ENCODE measurements around the gene PDXDC1. TPM values are rescaled to one million over a fixed set of nuclear protein-coding genes. Genes with fewer than 3 reads are reported as not detected.
"Not testable (repeated sequence)": the region's sequence is repeated elsewhere in the genome, so short reads cannot be mapped to it uniquely, and the experiment has no call there.

PDXDC1 gene
- total and polyA plus RNA-seq, 9 of the 15 experiments (the other 6 are each of a cell fraction or from before 2014, with no cell fraction given) = 5.1 to 95.4 (median 45.8) TPM

DNA sequence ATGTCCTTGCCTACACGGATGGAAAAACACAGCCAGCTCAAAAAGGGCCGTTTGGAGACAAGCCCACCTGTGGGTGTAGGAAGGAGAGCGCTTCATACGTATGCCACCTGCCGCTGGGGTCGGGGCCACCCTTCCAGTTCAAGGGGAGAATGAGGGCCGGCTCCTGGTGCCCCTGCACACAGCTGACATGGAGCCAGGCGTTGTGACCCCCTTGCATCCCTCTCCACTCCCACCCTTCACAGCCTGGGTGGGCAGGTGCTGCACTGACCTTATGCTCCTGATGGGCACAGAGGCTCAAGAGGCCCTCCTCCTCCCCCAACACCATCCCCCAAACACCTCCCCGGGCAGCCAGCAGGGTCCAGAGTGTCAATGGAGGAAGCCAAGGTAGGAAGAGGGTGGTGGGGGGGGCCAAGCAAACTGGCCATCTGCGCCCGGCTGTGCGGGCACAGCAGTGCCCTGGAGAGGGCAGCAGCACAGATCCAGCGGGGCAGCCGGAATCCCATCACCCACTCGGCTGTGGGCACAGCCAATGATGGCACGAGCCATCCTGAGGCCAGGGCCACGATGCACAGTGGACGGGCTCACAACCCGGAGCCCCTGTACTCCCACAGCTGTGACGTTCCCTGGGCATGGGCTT, 170.1 kb downstream of the PDXDC1 start:
- H3K27me3 ChIP-seq (ENCODE audit: control insufficient read depth in 2 of 2, insufficient read depth in 2 of 2, low read length in 2 of 2); H3K36me3 ChIP-seq (ENCODE audit: control insufficient read depth, insufficient read depth, low read length); DNase-seq (ENCODE audit: extremely low read depth in 1 of 4, low spot score in 3 of 4); FAIRE-seq; POLR2A ChIA-PET; H2AFZ ChIP-seq (ENCODE audit: low read depth, low read length); H3K27ac ChIP-seq (ENCODE audit: extremely low read depth, low read depth, low read length); H3K4me2 ChIP-seq (ENCODE audit: insufficient read depth, low read length); CTCF ChIA-PET (ENCODE audit: low intra/inter-chr PET ratio); ATAC-seq; H3K9me3 ChIP-seq (replicated peaks; ENCODE audit: control insufficient read depth, insufficient read depth, low read depth, low read length); BruUV-seq (replicated peaks); in situ Hi-C loops (cut with MboI); intact Hi-C loops (cut with micrococcal nuclease); H4K20me1 ChIP-seq (replicated peaks; ENCODE audit: control insufficient read depth, insufficient read depth, low read length); H3K4me3 ChIP-seq; H3K9me1 ChIP-seq (ENCODE audit: control insufficient read depth, insufficient read depth, low read length): not testable (repeated sequence)
- H3K79me2 ChIP-seq (ENCODE audit: control insufficient read depth, insufficient read depth, low read length) = peaks cover 22% of the 10 kb centered on the region
- peaks cover 0 to 52% of the 10 kb centered on the region in 2 experiments; a peak in 2 of 5 replicates for H3K4me1 ChIP-seq (replicated peaks in 1 of 2; ENCODE audit: control insufficient read depth in 2 of 2, insufficient read depth in 2 of 2, low read length in 2 of 2)
- H3K9ac ChIP-seq (ENCODE audit: insufficient read depth in 1 of 2, low read depth in 2 of 2, low read length in 2 of 2) = peak overlapping the region in 1 of 2 experiments; percentile 13; a peak in 2 of 4 replicates
- WGBS (ENCODE audit: insufficient coverage, low coverage, missing lambda C conversion rate) = 94% methylated on average over 16 of the region's 20 CpGs

GRCh38 chr16:15145418-15146263, 170.8 kb downstream of the PDXDC1 start:
- H3K36me3 ChIP-seq (ENCODE audit: control insufficient read depth, insufficient read depth, low read length); H3K27me3 ChIP-seq (ENCODE audit: control insufficient read depth in 2 of 2, insufficient read depth in 2 of 2, low read length in 2 of 2); DNase-seq (ENCODE audit: extremely low read depth in 1 of 4, low spot score in 3 of 4); H3K4me2 ChIP-seq (ENCODE audit: insufficient read depth, low read length); H3K9me3 ChIP-seq (replicated peaks; ENCODE audit: control insufficient read depth, insufficient read depth, low read depth, low read length); H3K27ac ChIP-seq (ENCODE audit: extremely low read depth, low read depth, low read length); in situ Hi-C loops (cut with MboI); FAIRE-seq; POLR2A ChIA-PET; H2AFZ ChIP-seq (ENCODE audit: low read depth, low read length); ATAC-seq; CTCF ChIA-PET (ENCODE audit: low intra/inter-chr PET ratio); H4K20me1 ChIP-seq (replicated peaks; ENCODE audit: control insufficient read depth, insufficient read depth, low read length); H3K9ac ChIP-seq (ENCODE audit: insufficient read depth in 1 of 2, low read depth in 2 of 2, low read length in 2 of 2); H3K9me1 ChIP-seq (ENCODE audit: control insufficient read depth, insufficient read depth, low read length); intact Hi-C loops (cut with micrococcal nuclease); H3K4me3 ChIP-seq; BruUV-seq (replicated peaks): not testable (repeated sequence)
- Histone ChIP-seq H3K79me2 (ENCODE audit: control insufficient read depth, insufficient read depth, low read length) (peaks cover 21% of the 10 kb centered on the region), H3K4me1 (replicated peaks in 1 of 2; ENCODE audit: control insufficient read depth in 2 of 2, insufficient read depth in 2 of 2, low read length in 2 of 2) (peaks cover 0 to 49% of the 10 kb centered on the region in 2 experiments; a peak in 2 of 5 replicates)
- WGBS (ENCODE audit: insufficient coverage, low coverage, missing lambda C conversion rate) = 91% methylated on average over 15 of the region's 35 CpGs
- TF ChIP-seq POLR2G (IDR thresholded peaks at IDR 0.05; ENCODE audit: low read depth, low read length) = 0 out of 2 replicates have a peak, but pooled peaks have one; percentile 17
- peak; percentile 40 for TF ChIP-seq RBM22 (IDR thresholded peaks at IDR 0.05; ENCODE audit: low read depth, low read length, poor library complexity, severe bottlenecking)

DNA sequence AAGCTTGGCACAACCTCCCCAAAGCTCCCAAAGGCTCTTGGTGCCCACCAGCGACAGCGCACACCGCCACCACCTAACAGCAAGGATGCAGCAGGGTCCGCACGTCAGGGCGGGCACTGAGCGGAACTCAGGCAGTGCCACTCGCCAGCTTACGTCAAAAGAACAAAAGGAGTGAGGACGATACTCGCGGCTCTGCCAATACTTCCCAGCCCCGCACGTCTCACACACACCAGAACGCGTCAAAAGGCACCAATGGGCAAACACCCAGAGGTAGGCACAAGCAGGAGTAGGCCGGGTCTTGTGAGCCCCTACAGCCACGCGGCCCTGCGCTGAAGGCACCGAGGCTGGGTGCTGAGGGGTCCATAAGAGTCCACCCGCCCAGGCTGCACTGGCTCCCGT, 171.4 kb downstream of the PDXDC1 start:
- H3K4me3 ChIP-seq; CTCF ChIA-PET (ENCODE audit: low intra/inter-chr PET ratio); H3K9ac ChIP-seq (ENCODE audit: insufficient read depth in 1 of 2, low read depth in 2 of 2, low read length in 2 of 2); FAIRE-seq; H4K20me1 ChIP-seq (replicated peaks; ENCODE audit: control insufficient read depth, insufficient read depth, low read length); H3K9me3 ChIP-seq (replicated peaks; ENCODE audit: control insufficient read depth, insufficient read depth, low read depth, low read length); H3K27me3 ChIP-seq (ENCODE audit: control insufficient read depth in 2 of 2, insufficient read depth in 2 of 2, low read length in 2 of 2); in situ Hi-C loops (cut with MboI); H3K4me2 ChIP-seq (ENCODE audit: insufficient read depth, low read length); H2AFZ ChIP-seq (ENCODE audit: low read depth, low read length); intact Hi-C loops (cut with micrococcal nuclease); BruUV-seq (replicated peaks); H3K27ac ChIP-seq (ENCODE audit: extremely low read depth, low read depth, low read length); H3K36me3 ChIP-seq (ENCODE audit: control insufficient read depth, insufficient read depth, low read length); H3K9me1 ChIP-seq (ENCODE audit: control insufficient read depth, insufficient read depth, low read length); DNase-seq (ENCODE audit: extremely low read depth in 1 of 4, low spot score in 3 of 4); ATAC-seq; POLR2A ChIA-PET: not testable (repeated sequence)
- Histone ChIP-seq H3K79me2 (ENCODE audit: control insufficient read depth, insufficient read depth, low read length) (peaks cover 19% of the 10 kb centered on the region), H3K4me1 (replicated peaks in 1 of 2; ENCODE audit: control insufficient read depth in 2 of 2, insufficient read depth in 2 of 2, low read length in 2 of 2) (peaks cover 0 to 46% of the 10 kb centered on the region in 2 experiments; a peak in 2 of 5 replicates)
- 95% methylated on average over 10 of the region's 23 CpGs for WGBS (ENCODE audit: insufficient coverage, low coverage, missing lambda C conversion rate)

Measured in K562 (cell line).